Natural killer cell (primary cell): ENCODE results near the gene CACNB4. TPM values are rescaled to one million over a fixed set of nuclear protein-coding genes. Genes with fewer than 3 reads are reported as not detected.

Experiments used
- ATAC-seq, 3 donors: fragments of 150-1000 bp in 2 of 3; fragments of 200-7000 bp in 1 of 3; cut with Tn5 transposase; 1 replicate in 1 of 3; 2 replicates in 2 of 3; pipeline ENCODE4 v1.10.0; 2021; ENCODE audit warnings: mild to moderate bottlenecking in 2 of 3, moderate library complexity in 2 of 3
- DNase-seq, 2 donors: peaks; one replicate each; pipeline versions ENCODE4 v3.0.0 to v3.0.0-alpha.2; 2013 to 2021; ENCODE audit warnings: mixed read lengths in 1 of 2
- H3K27ac ChIP-seq: one replicate; pipeline ENCODE4 v1.5.1; 2013; ENCODE audit warnings: mild to moderate bottlenecking, low read length
- H3K27me3 ChIP-seq: one replicate; pipeline ENCODE4 v1.6.1; 2013; ENCODE audit warnings: low read length; ENCODE audit not compliant: control insufficient read depth, insufficient read depth
- H3K36me3 ChIP-seq: one replicate; pipeline ENCODE4 v1.6.1; 2013; ENCODE audit warnings: low read length; ENCODE audit not compliant: control insufficient read depth, insufficient read depth
- H3K4me1 ChIP-seq: one replicate; pipeline ENCODE4 v1.6.1; 2013; ENCODE audit warnings: low read length; ENCODE audit not compliant: control insufficient read depth, insufficient read depth
- H3K4me3 ChIP-seq: one replicate; pipeline ENCODE4 v1.5.1; 2013; ENCODE audit warnings: low read length
- H3K9me3 ChIP-seq: one replicate; pipeline ENCODE4 v1.6.1; 2013; ENCODE audit warnings: low read length; ENCODE audit not compliant: control insufficient read depth, insufficient read depth
- H3K27ac Mint-ChIP-seq, 2 donors: one replicate each; pipeline ENCODE4 v1.8.0; 2022; ENCODE audit warnings: mild to moderate bottlenecking in 2 of 2, mixed read lengths in 2 of 2, moderate library complexity in 1 of 2
- H3K27me3 Mint-ChIP-seq, 2 donors: one replicate each; pipeline ENCODE4 v1.8.0; 2022; ENCODE audit warnings: low read depth in 2 of 2, mixed read lengths in 2 of 2
- H3K36me3 Mint-ChIP-seq: one replicate; pipeline ENCODE4 v1.8.0; 2022; ENCODE audit warnings: mixed read lengths
- H3K4me1 Mint-ChIP-seq, 2 donors: one replicate each; pipeline ENCODE4 v1.8.0; 2022; ENCODE audit warnings: mixed read lengths in 2 of 2
- H3K4me3 Mint-ChIP-seq: one replicate; pipeline ENCODE4 v1.8.0; 2022; ENCODE audit warnings: mild to moderate bottlenecking, moderate library complexity, mixed read lengths
- H3K9me3 Mint-ChIP-seq, 2 donors: one replicate each; pipeline ENCODE4 v1.8.0; 2022; ENCODE audit warnings: mixed read lengths in 2 of 2
- WGBS: methylation state at CpG from one replicate; pipeline ENCODE4 v1.1.7; 2013; ENCODE audit warnings: missing lambda C conversion rate; ENCODE audit not compliant: insufficient coverage; 5-methylcytosine and 5-hydroxymethylcytosine counted together
- intact Hi-C: fragments of 100-400 bp; cut with micrococcal nuclease; formaldehyde crosslinking; loops from one replicate; pipeline ENCODE4 v1.14.2; 2022
- total RNA-seq, 4 donors: library from RNA; stranded (reverse); fragments of 120-200 nt in 1 of 4; gene quantifications; one replicate each; pipeline versions ENCODE4 v1.2.3 to v1.2.4, GENCODE V29; 2013 to 2022
- TF ChIP-seq, protein P1 (sequence below): fragments of 200-600 bp; IDR thresholded peaks from one replicate; pipeline ENCODE4 v1.8.0; 2022; ENCODE audit warnings: antibody characterized with exemption

Gene CACNB4
- total RNA-seq, 3 donors from 2014 or later (not counting 1 experiment from before 2014, with no cell fraction given): 0.56 to 0.93 (median 0.73) TPM

DNA sequence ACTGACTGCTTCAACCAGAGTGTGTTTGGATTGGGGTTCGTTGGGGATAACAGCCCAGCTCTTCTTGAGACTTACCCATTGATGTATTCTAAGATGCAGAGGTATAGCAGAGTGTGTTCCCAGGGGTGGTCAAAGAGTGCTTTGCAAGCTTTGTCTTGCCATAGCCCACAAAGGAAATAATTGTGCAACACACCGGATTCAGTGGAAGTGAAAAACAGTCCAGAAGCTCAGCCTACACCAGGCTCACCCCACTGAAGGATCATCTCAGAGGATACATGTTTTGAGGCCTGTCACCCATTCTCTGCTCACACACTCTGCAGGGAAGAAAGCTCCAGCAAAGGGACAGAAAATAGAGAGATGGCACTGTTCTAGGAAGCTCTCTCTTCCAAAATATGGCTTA is 9.6 kb downstream of the CACNB4 start:
- no peak overlapping the region for H3K4me3 ChIP-seq
- WGBS: 10% methylated on average over 2 of the region's 2 CpGs

DNA sequence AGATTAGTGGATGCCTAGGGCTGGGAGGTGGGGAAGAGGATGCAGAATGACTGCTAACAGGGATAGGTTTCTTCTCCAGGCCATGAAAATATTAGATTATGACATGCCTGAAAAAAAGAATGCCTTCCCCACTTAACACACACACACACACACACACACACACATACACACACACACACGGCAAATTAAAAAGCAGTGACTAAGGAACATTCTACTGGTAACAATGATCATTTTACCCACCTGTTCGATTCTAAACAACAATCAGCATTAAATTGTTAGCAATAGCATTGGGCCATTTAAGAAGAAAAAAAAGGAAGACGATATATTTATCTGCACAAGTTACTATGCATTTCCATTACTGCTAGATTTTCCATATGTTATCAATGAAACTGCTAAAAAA is 10.8 kb downstream of the CACNB4 start:
- no peak for ATAC-seq
- Mint-ChIP-seq H3K36me3 (no peaks in the 10 kb centered on the region), H3K27me3 (no peaks in the 10 kb centered on the region), H3K27ac (no peak overlapping the region), H3K4me1 (no peaks in the 10 kb centered on the region), H3K9me3 (no peaks in the 10 kb centered on the region), H3K4me3 (no peak overlapping the region)
- Histone ChIP-seq H3K9me3 (no peaks in the 10 kb centered on the region), H3K4me3 (no peak overlapping the region), H3K4me1 (no peaks in the 10 kb centered on the region), H3K27ac (no peak overlapping the region), H3K27me3 (no peaks in the 10 kb centered on the region), H3K36me3 (no peaks in the 10 kb centered on the region)
- TF ChIP-seq, protein P1, sequence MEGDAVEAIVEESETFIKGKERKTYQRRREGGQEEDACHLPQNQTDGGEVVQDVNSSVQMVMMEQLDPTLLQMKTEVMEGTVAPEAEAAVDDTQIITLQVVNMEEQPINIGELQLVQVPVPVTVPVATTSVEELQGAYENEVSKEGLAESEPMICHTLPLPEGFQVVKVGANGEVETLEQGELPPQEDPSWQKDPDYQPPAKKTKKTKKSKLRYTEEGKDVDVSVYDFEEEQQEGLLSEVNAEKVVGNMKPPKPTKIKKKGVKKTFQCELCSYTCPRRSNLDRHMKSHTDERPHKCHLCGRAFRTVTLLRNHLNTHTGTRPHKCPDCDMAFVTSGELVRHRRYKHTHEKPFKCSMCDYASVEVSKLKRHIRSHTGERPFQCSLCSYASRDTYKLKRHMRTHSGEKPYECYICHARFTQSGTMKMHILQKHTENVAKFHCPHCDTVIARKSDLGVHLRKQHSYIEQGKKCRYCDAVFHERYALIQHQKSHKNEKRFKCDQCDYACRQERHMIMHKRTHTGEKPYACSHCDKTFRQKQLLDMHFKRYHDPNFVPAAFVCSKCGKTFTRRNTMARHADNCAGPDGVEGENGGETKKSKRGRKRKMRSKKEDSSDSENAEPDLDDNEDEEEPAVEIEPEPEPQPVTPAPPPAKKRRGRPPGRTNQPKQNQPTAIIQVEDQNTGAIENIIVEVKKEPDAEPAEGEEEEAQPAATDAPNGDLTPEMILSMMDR: no peak
- WGBS: 33% methylated on average over 1 of the region's 3 CpGs
- DNase-seq: no peak
- intact Hi-C loops: no loop called here

More for the DNA sequence above, 9.6 kb downstream of the CACNB4 start:
- TF ChIP-seq, protein P1: no peak
- H3K4me3 Mint-ChIP-seq: no peak overlapping the region
- intact Hi-C loops: no loop called here
- no peaks in the 10 kb centered on the region for H3K36me3 ChIP-seq
- H3K9me3 ChIP-seq: no peaks in the 10 kb centered on the region
- DNase-seq (no peak), ATAC-seq (no peak)
- H3K27me3 Mint-ChIP-seq: peaks cover 0 to 5% of the 10 kb centered on the region in 2 donors
- no peaks in the 10 kb centered on the region for H3K9me3 Mint-ChIP-seq
- no peaks in the 10 kb centered on the region for H3K36me3 Mint-ChIP-seq
- H3K4me1 Mint-ChIP-seq: no peaks in the 10 kb centered on the region
- H3K4me1 ChIP-seq: no peaks in the 10 kb centered on the region
- no peak overlapping the region for H3K27ac Mint-ChIP-seq
- no peaks in the 10 kb centered on the region for H3K27me3 ChIP-seq
- no peak overlapping the region for H3K27ac ChIP-seq

DNA sequence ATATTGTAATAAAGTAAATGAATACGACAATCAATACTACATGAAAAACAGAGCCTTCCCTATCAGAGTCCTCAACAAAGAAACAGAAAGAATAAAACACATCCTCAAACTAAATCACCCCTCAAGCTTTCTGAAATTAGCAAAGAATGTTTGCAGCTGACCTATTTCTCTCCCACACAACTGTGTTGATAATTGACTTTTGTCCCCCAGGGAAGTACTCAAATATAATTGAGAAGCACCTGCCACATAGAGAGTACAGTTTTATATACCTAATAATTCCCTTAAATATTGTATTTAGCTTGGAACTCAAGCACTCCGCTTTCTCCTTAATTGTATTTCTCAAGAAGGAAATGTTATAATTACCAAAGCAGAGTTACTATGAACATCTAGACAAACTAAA is 12.6 kb downstream of the CACNB4 start:
- no CpG with 5 or more reads among the region's 2 CpGs for WGBS
- ATAC-seq (no peak), DNase-seq (no peak)
- Histone ChIP-seq H3K36me3 (no peaks in the 10 kb centered on the region), H3K27me3 (no peaks in the 10 kb centered on the region), H3K4me1 (no peaks in the 10 kb centered on the region), H3K4me3 (no peak overlapping the region), H3K9me3 (no peaks in the 10 kb centered on the region), H3K27ac (no peak overlapping the region)
- no peaks in the 10 kb centered on the region for H3K36me3 Mint-ChIP-seq
- TF ChIP-seq, protein P1: no peak
- no peak overlapping the region for H3K27ac Mint-ChIP-seq
- intact Hi-C loops: no loop called here
- H3K27me3 Mint-ChIP-seq: no peaks in the 10 kb centered on the region
- H3K4me1 Mint-ChIP-seq: peaks cover 0 to 5% of the 10 kb centered on the region in 2 donors
- no peak overlapping the region for H3K4me3 Mint-ChIP-seq
- no peaks in the 10 kb centered on the region for H3K9me3 Mint-ChIP-seq

DNA sequence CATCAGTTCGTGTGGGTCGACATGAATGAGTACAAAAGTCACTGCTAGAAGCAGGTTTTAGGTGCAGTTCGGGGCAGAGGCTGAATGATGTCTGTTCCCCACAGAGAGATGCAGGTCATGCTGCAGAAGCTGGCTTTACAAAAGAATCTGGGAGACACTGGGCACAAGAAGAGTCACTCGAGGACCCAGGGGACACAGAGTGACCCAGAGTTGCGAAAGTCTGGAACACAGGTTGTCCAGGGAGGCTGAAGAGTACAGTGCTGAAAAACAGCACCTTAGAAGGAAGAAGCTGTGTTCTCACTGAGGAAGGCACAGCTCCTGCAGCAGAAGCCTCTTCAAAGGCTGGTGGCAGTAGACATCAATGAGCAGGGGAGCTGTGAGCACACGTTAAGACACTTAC is 14.8 kb downstream of the CACNB4 start:
- WGBS: 78% methylated on average over 6 of the region's 6 CpGs
- H3K36me3 Mint-ChIP-seq: no peaks in the 10 kb centered on the region
- Histone ChIP-seq H3K4me1 (no peaks in the 10 kb centered on the region), H3K27ac (no peak overlapping the region), H3K4me3 (no peak overlapping the region), H3K27me3 (no peaks in the 10 kb centered on the region), H3K36me3 (no peaks in the 10 kb centered on the region), H3K9me3 (no peaks in the 10 kb centered on the region)
- no peaks in the 10 kb centered on the region for H3K27me3 Mint-ChIP-seq
- intact Hi-C loops: no loop called here
- H3K9me3 Mint-ChIP-seq: no peaks in the 10 kb centered on the region
- no peak overlapping the region for H3K4me3 Mint-ChIP-seq
- TF ChIP-seq, protein P1: no peak
- DNase-seq (no peak), ATAC-seq (no peak)
- H3K27ac Mint-ChIP-seq: no peak overlapping the region
- peaks cover 0 to 5% of the 10 kb centered on the region in 2 donors for H3K4me1 Mint-ChIP-seq
